GM12878 (cell line): ENCODE measurements around the gene KISS1R. TPM values are rescaled to one million over a fixed set of nuclear protein-coding genes. Genes with fewer than 3 reads are reported as not detected.

Experiments
- ATAC-seq: fragments of 200-7000 bp; cut with Tn5 transposase; 3 replicates; pipeline ENCODE4 v1.9.1; 2020; ENCODE audit warnings: mild to moderate bottlenecking, moderate library complexity
- BruUV-seq: library from RNA; stranded (reverse); fragments of 400-500 nt; replicated peaks from 2 replicates; lab custom pipeline; 2021; lab: Mats Ljungman, UMichigan
- CTCF ChIA-PET: fragments of 300-600 bp; sonication (Branson Sonifier 250); formaldehyde crosslinking; extraction: SDS; loops from one replicate; lab custom pipeline; 2021; ENCODE audit warnings: inconsistent platforms; lab: Yijun Ruan, JAX
- POLR2A ChIA-PET: fragments of 350-600 bp; formaldehyde crosslinking; extraction: SDS; loops from one replicate; lab custom pipeline; 2021; ENCODE audit warnings: inconsistent platforms; lab: Charles Lee
- RAD21 ChIA-PET: fragments of 300-600 bp; sonication (Branson Sonifier 250); formaldehyde crosslinking; loops from one replicate; lab custom pipeline; 2023; ENCODE audit warnings: antibody characterized with exemption; ENCODE audit not compliant: unreplicated experiment; lab: Charles Lee
- SMC1A ChIA-PET: fragments of 300-600 bp; sonication (Branson Sonifier 250); formaldehyde crosslinking; loops from one replicate; lab custom pipeline; 2023; ENCODE audit not compliant: unreplicated experiment, uncharacterized antibody; lab: Charles Lee
- DNase-seq: peaks from one replicate; pipeline ENCODE4 v3.0.0-alpha.2; 2011; ENCODE audit warnings: low read depth, low spot score
- FAIRE-seq: peaks from 3 replicates; lab custom pipeline; 2011; peaks lifted over from hg19 to GRCh38; lab: Jason Lieb, UNC
- H2AFZ ChIP-seq: 2 replicates; pipeline ENCODE4 v1.6.0; 2011; ENCODE audit warnings: low read depth, low read length, control low read depth; ENCODE audit not compliant: control insufficient read depth
- H3K27ac ChIP-seq: 2 replicates; pipeline ENCODE4 v1.5.1; 2011; ENCODE audit warnings: control low read depth; ENCODE audit not compliant: control insufficient read depth, insufficient read depth
- H3K27me3 ChIP-seq, 2 experiments: replicated peaks in 1 of 2; 2 replicates each; pipeline versions ENCODE4 v1.6.0 to v1.6.1; 2011; ENCODE audit warnings: low read length in 1 of 2; ENCODE audit not compliant: control insufficient read depth in 2 of 2, insufficient read depth in 2 of 2
- H3K36me3 ChIP-seq, 2 experiments: 2 replicates each; pipeline ENCODE4 v1.5.1; 2011; ENCODE audit warnings: low read length in 1 of 2; ENCODE audit not compliant: control insufficient read depth in 2 of 2, insufficient read depth in 2 of 2
- H3K4me1 ChIP-seq: 2 replicates; pipeline ENCODE4 v1.6.1; 2011; ENCODE audit warnings: mild to moderate bottlenecking, low read length, moderate library complexity, mixed read lengths; ENCODE audit not compliant: control insufficient read depth, insufficient read depth
- H3K4me2 ChIP-seq: 2 replicates; pipeline ENCODE4 v1.6.0; 2011; ENCODE audit warnings: control low read depth; ENCODE audit not compliant: control insufficient read depth, insufficient read depth
- H3K4me3 ChIP-seq: fragments of 200-600 bp; sonication (generic); 2 replicates; pipeline ENCODE4 v1.5.1; 2016
- H3K79me2 ChIP-seq: 2 replicates; pipeline ENCODE4 v1.6.0; 2011; ENCODE audit warnings: low read length; ENCODE audit not compliant: control insufficient read depth, insufficient read depth
- H3K9ac ChIP-seq: 2 replicates; pipeline ENCODE4 v1.8.0; 2011; ENCODE audit warnings: low read length, control low read depth, mixed read lengths; ENCODE audit not compliant: control insufficient read depth, insufficient read depth
- H3K9me3 ChIP-seq: replicated peaks from 3 replicates; pipeline ENCODE4 v1.5.1; 2011; ENCODE audit warnings: mild to moderate bottlenecking, low read length; ENCODE audit not compliant: control insufficient read depth, insufficient read depth
- H4K20me1 ChIP-seq: 2 replicates; pipeline ENCODE4 v1.6.0; 2011; ENCODE audit not compliant: control insufficient read depth, insufficient read depth
- ASH2L ChIP-seq: fragments of 300-600, 200-600 bp; sonication (generic); IDR thresholded peaks from 2 replicates; pipeline ENCODE4 v1.6.1; 2017; ENCODE audit warnings: low read depth, mild to moderate bottlenecking, borderline replicate concordance
- BHLHE40 ChIP-seq, 2 experiments: fragments of 450-650 bp in 1 of 2; IDR thresholded peaks; 2 replicates each; pipeline ENCODE4 v1.6.1; 2011 to 2017; ENCODE audit warnings: low read depth in 2 of 2, borderline replicate concordance in 1 of 2, improper control_type of control experiment in 1 of 2, low read length in 1 of 2, mild to moderate bottlenecking in 1 of 2
- CHD1 ChIP-seq: IDR thresholded peaks from 2 replicates; pipeline ENCODE4 v1.6.1; 2012; ENCODE audit warnings: low read depth, low read length, improper control_type of control experiment
- CREM ChIP-seq: IDR thresholded peaks from 2 replicates; pipeline ENCODE4 v1.6.1; 2014; ENCODE audit warnings: antibody characterized with exemption, low read depth
- ETV6 ChIP-seq, 2 experiments: fragments of 450-650 bp in 1 of 2; IDR thresholded peaks in 1 of 2; conservative IDR thresholded peaks in 1 of 2; 2 replicates each; pipeline ENCODE4 v1.6.1; 2014; ENCODE audit warnings: antibody characterized with exemption in 1 of 2, borderline replicate concordance in 1 of 2, low read depth in 1 of 2, mild to moderate bottlenecking in 1 of 2, moderate library complexity in 1 of 2
- JUND ChIP-seq: IDR thresholded peaks from 2 replicates; pipeline ENCODE4 v1.6.1; 2012; ENCODE audit warnings: low read depth, mild to moderate bottlenecking, low read length, improper control_type of control experiment, moderate library complexity
- MYC ChIP-seq: IDR thresholded peaks from 2 replicates; pipeline ENCODE4 v1.6.1; 2011; ENCODE audit warnings: mild to moderate bottlenecking, low read length, moderate library complexity, inconsistent platforms; ENCODE audit not compliant: insufficient read depth, insufficient replicate concordance, insufficient read length, severe bottlenecking
- NR2F1 ChIP-seq: fragments of 450-650 bp; conservative IDR thresholded peaks from 2 replicates; pipeline ENCODE4 v1.6.1; 2017; ENCODE audit warnings: mild to moderate bottlenecking
- PKNOX1 ChIP-seq: fragments of 450-650 bp; IDR thresholded peaks from 2 replicates; pipeline ENCODE4 v1.6.1; 2016; ENCODE audit warnings: mild to moderate bottlenecking
- POLR2A ChIP-seq: IDR thresholded peaks from 2 replicates; pipeline ENCODE4 v1.6.1; 2011; ENCODE audit warnings: low read depth, mild to moderate bottlenecking, low read length
- RAD21 ChIP-seq: IDR thresholded peaks from 2 replicates; pipeline ENCODE4 v1.6.1; 2011; ENCODE audit warnings: mild to moderate bottlenecking, low read depth, low read length, moderate library complexity; ENCODE audit not compliant: insufficient read depth
- RUNX3 ChIP-seq: IDR thresholded peaks from 2 replicates; pipeline ENCODE4 v1.6.1; 2012; ENCODE audit warnings: low read length, inconsistent platforms
- SIX5 ChIP-seq: IDR thresholded peaks from 2 replicates; pipeline ENCODE4 v1.6.1; 2011; ENCODE audit warnings: mild to moderate bottlenecking, low read depth, low read length, moderate library complexity; ENCODE audit not compliant: severe bottlenecking
- SP1 ChIP-seq: IDR thresholded peaks from one replicate; pipeline ENCODE4 v1.6.1; 2011; ENCODE audit warnings: low read depth, low read length
- SREBF2 ChIP-seq: IDR thresholded peaks from 2 replicates; pipeline ENCODE4 v1.6.1; 2012; ENCODE audit warnings: mild to moderate bottlenecking, low read length
- TBL1XR1 ChIP-seq: IDR thresholded peaks from 2 replicates; pipeline ENCODE4 v1.6.1; 2012; ENCODE audit warnings: low read depth, low read length, improper control_type of control experiment
- YY1 ChIP-seq: IDR thresholded peaks from 2 replicates; pipeline ENCODE4 v1.6.1; 2011; ENCODE audit warnings: low read depth, mild to moderate bottlenecking, low read length
- WGBS: methylation state at CpG from one replicate; pipeline ENCODE4 v1.1.6; 2016; ENCODE audit warnings: low lambda C conversion rate; ENCODE audit not compliant: insufficient replicate concordance, insufficient coverage; ENCODE audit errors: missing lambda C conversion rate; 5-methylcytosine and 5-hydroxymethylcytosine counted together
- in situ Hi-C: fragments of 300-500 bp; cut with MboI; formaldehyde crosslinking; loops from 9 replicates; pipeline ENCODE4 v1.14.3; 2018; ENCODE audit warnings: mixed read lengths
- intact Hi-C: fragments of 100-400 bp; cut with micrococcal nuclease; formaldehyde crosslinking; loops from one replicate; pipeline ENCODE4 v1.14.2; 2022; ENCODE audit not compliant: unreplicated experiment
- polyA plus RNA-seq, 11 experiments: library from polyadenylated mRNA; depleted of rRNA in 4 of 11; unstranded in 6 of 11; stranded (reverse) in 5 of 11; fragments of >200 nt; fragmentation: Nextera tagmentation in 4 of 11; fragmentation: Illumina TruSeq in 1 of 11; extraction: Ambion mirVana in 4 of 11; extraction: Trizol in 1 of 11; gene quantifications; 1 replicate in 1 of 11; 2 replicates in 10 of 11; pipeline versions ENCODE4 v1.2.1 to v1.2.3, GENCODE V29; 2011 to 2016; ENCODE audit warnings: inconsistent platforms in 2 of 11, missing spikeins in 2 of 11, low read depth in 1 of 11
- total RNA-seq, 4 experiments: library from RNA; depleted of rRNA in 3 of 4; stranded (reverse); fragments of >200 nt in 3 of 4; fragmentation: Illumina TruSeq in 1 of 4; extraction: Trizol in 1 of 4; gene quantifications; 2 replicates each; pipeline versions ENCODE4 v1.2.1 to v1.2.3, GENCODE V29; 2013 to 2021

Gene KISS1R
- total and polyA plus RNA-seq, 10 of the 15 experiments (the other 5 are each of a cell fraction or from before 2014, with no cell fraction given), result 0.13 to 2.7 (median 1.4) TPM; not detected in 3

DNA sequence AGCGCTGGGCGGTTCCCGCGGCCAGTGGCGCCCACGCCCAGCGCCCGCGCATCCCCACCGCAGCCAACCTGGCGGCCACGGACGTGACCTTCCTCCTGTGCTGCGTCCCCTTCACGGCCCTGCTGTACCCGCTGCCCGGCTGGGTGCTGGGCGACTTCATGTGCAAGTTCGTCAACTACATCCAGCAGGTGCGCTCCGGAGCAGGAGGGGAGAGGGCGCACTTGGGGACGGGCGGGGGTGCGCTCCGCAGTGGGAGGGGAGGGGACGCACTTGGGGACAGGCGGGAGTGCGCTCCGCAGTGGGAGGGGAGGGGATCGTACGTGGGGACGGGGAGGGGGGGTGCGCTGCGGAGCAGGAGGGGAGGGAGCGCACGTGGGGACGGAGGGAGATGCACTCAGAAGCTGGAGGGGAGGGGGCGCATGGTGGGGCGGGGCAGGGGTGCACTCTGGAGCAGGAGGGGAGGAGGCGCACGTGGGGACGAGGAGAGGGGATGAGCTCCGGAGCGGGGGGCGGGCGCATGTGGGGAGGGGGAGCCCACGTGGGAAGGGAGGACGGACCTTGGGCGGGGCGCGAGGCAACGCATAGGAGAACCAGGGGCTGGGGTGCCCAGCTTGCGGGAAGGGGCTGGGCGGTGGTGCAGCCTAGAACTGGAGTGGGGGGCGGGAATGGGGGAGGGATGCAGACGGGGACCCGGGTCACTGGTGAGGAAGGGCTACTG is 1.5 kb downstream of the KISS1R start:
- ATAC-seq (no peak), FAIRE-seq (no peak), DNase-seq (no peak)
- CTCF ChIA-PET, result interaction anchor here (0.9 to 4.6 kb wide), 3 partner anchors 25 to 145 kb away, joined by 3 to 50 read pairs (median 5); partner anchors contain the start of genes MED16 and RNU6-9
- Histone ChIP-seq H3K36me3 (no peaks in the 10 kb centered on the region), H3K4me3 (no peak overlapping the region), H3K9ac (no peak overlapping the region), H3K9me3 (no peaks in the 10 kb centered on the region), H3K79me2 (no peaks in the 10 kb centered on the region), H3K4me1 (peaks cover 28% of the 10 kb centered on the region), H3K4me2 (0 out of 2 replicates have a peak overlapping the region, but pooled peaks have one; percentile 9), H2AFZ (no peak overlapping the region), H3K27ac (no peak overlapping the region), H3K27me3 (peaks cover 0 to 2% of the 10 kb centered on the region in 2 experiments; a peak in 1 of 4 replicates), H4K20me1 (no peaks in the 10 kb centered on the region)
- RAD21 ChIA-PET, result interaction anchor here (0.6 to 3.6 kb wide), 7 partner anchors 10 to 92 kb away, joined by 3 to 46 read pairs (median 5); partner anchors contain the start of genes MED16, RNU6-9 and WDR18
- SMC1A ChIA-PET, result interaction anchor here (1.1 kb wide), 1 partner anchor 11 kb away, joined by 4 read pairs; no protein-coding TSS in a partner anchor
- POLR2A ChIA-PET, result interaction anchor here (0.6 to 1.6 kb wide), 5 partner anchors 18 to 410 kb away, joined by 3 to 8 read pairs (median 6); no protein-coding TSS in a partner anchor
- TF ChIP-seq RUNX3, result no peak
- TF ChIP-seq ETV6 (conservative IDR thresholded peaks at IDR 0.05 in 1 of 2, IDR thresholded peaks at IDR 0.05 in 1 of 2; ENCODE audit: borderline replicate concordance in 1 of 2, low read depth in 1 of 2), result no peak
- peak; percentile 43; the same call in 1 of the 2 replicates for TF ChIP-seq NR2F1
- no peak for TF ChIP-seq CHD1
- TF ChIP-seq YY1, result no peak
- no peak for TF ChIP-seq RAD21
- no peak for TF ChIP-seq JUND
- no peak for TF ChIP-seq SIX5
- TF ChIP-seq BHLHE40 (IDR thresholded peaks at IDR 0.05; ENCODE audit: borderline replicate concordance in 1 of 2, low read depth in 2 of 2, low read length in 1 of 2), result peak in 1 of 2 experiments; percentile 46; a peak in 2 of 4 replicates
- no peak for TF ChIP-seq POLR2A
- TF ChIP-seq PKNOX1, result no peak
- no peak for TF ChIP-seq CREM
- no peak for TF ChIP-seq SREBF2
- no peak for TF ChIP-seq TBL1XR1
- no peak for TF ChIP-seq SP1
- no peak for TF ChIP-seq MYC
- TF ChIP-seq ASH2L, result no peak
- no TSS peak for BruUV-seq
- in situ Hi-C loops (no loop called here), intact Hi-C loops (no loop called here)
- 2% methylated on average over 17 of the region's 58 CpGs for WGBS
